Islet of Langerhans (tissue), 1 donor: Measurements from ENCODE around the gene CLTCL1.

Experiments
- FAIRE-seq: peaks from one replicate; lab custom pipeline; 2011; peaks lifted over from hg19 to GRCh38; lab: Jason Lieb, UNC

CLTCL1 gene

GRCh38 chr22:19195796-19196731, 95.5 kb downstream of the CLTCL1 start:
- no peak for FAIRE-seq

GRCh38 chr22:19194766-19195536, 96.6 kb downstream of the CLTCL1 start:
- FAIRE-seq = no peak

GRCh38 chr22:19193879-19194278, 97.6 kb downstream of the CLTCL1 start:
- no peak for FAIRE-seq

- FAIRE-seq = no peak
Observed at GRCh38 chr22:19187716-19188563, 103.6 kb downstream of the CLTCL1 start.

- FAIRE-seq = no peak
Observed at GRCh38 chr22:19184276-19184997, 107.1 kb downstream of the CLTCL1 start.

GRCh38 chr22:19183216-19183615, 108.3 kb downstream of the CLTCL1 start:
- FAIRE-seq = no peak

GRCh38 chr22:19182472-19183157, 108.9 kb downstream of the CLTCL1 start:
- FAIRE-seq = no peak

- no peak for FAIRE-seq
Observed at GRCh38 chr22:19181786-19182471, 109.6 kb downstream of the CLTCL1 start.

- FAIRE-seq = no peak
Observed at GRCh38 chr22:19180740-19181410, 110.6 kb downstream of the CLTCL1 start.

GRCh38 chr22:19180234-19180633, 111.3 kb downstream of the CLTCL1 start:
- no peak for FAIRE-seq

- FAIRE-seq = peak; percentile 89
Observed at GRCh38 chr22:19179497-19180048, 111.9 kb downstream of the CLTCL1 start.

GRCh38 chr22:19178657-19179496, 112.6 kb downstream of the CLTCL1 start, which contains the start of gene SLC25A1:
Gene SLC25A1, minus strand, starts transcription at chr22:19178736. Its CDS starts 63 bp downstream, at chr22:19178673.
- FAIRE-seq = no peak

- FAIRE-seq = no peak
Observed at GRCh38 chr22:19178065-19178656, 113.4 kb downstream of the CLTCL1 start.

GRCh38 chr22:19177164-19178064, 114.1 kb downstream of the CLTCL1 start:
- no peak for FAIRE-seq

- FAIRE-seq = no peak
Observed at GRCh38 chr22:19176732-19177131, 114.8 kb downstream of the CLTCL1 start.

GRCh38 chr22:19176175-19176643, 115.3 kb downstream of the CLTCL1 start:
- FAIRE-seq = no peak
